CD14-positive monocyte (primary cell): Measurements from ENCODE around the gene LNP1. TPM values are rescaled to one million over a fixed set of nuclear protein-coding genes. Genes with fewer than 3 reads are reported as not detected.

Experiments used
- DNase-seq, 3 donors: peaks; one replicate each; pipeline ENCODE4 v3.0.0-alpha.2; 2011 to 2022
- H2AFZ ChIP-seq: 2 replicates; pipeline ENCODE4 v1.6.0; 2012; ENCODE audit warnings: mild to moderate bottlenecking, low read depth, low read length, inconsistent platforms; ENCODE audit not compliant: insufficient read depth, poor library complexity, severe bottlenecking
- H3K27ac ChIP-seq, 2 donors: 1 replicate in 1 of 2; 2 replicates in 1 of 2; pipeline ENCODE4 v1.5.1; 2012 to 2013; ENCODE audit warnings: low read length in 2 of 2, control low read depth in 1 of 2, inconsistent platforms in 1 of 2, low read depth in 1 of 2, mild to moderate bottlenecking in 1 of 2
- H3K27me3 ChIP-seq, 2 donors: one replicate each; pipeline versions ENCODE4 v1.6.0 to v1.6.1; 2011 to 2013; ENCODE audit warnings: low read length in 2 of 2; ENCODE audit not compliant: control insufficient read depth in 2 of 2, insufficient read depth in 2 of 2
- H3K36me3 ChIP-seq, 2 donors: replicated peaks in 1 of 2; 1 replicate in 1 of 2; 2 replicates in 1 of 2; pipeline versions ENCODE4 v1.5.1 to v1.6.1; 2012 to 2013; ENCODE audit warnings: low read length in 2 of 2, control low read depth in 1 of 2, inconsistent platforms in 1 of 2, mild to moderate bottlenecking in 1 of 2; ENCODE audit not compliant: insufficient read depth in 2 of 2, control insufficient read depth in 1 of 2
- H3K4me1 ChIP-seq, 2 donors: 1 replicate in 1 of 2; 2 replicates in 1 of 2; pipeline versions ENCODE4 v1.5.1 to v1.6.1; 2012 to 2013; ENCODE audit warnings: low read length in 2 of 2, control low read depth in 1 of 2, inconsistent platforms in 1 of 2, mild to moderate bottlenecking in 1 of 2, moderate library complexity in 1 of 2; ENCODE audit not compliant: insufficient read depth in 2 of 2, control insufficient read depth in 1 of 2
- H3K4me2 ChIP-seq: replicated peaks from 2 replicates; pipeline ENCODE3; 2012; ENCODE audit warnings: low read length, moderate library complexity, mild to moderate bottlenecking; ENCODE audit not compliant: poor library complexity, severe bottlenecking; ENCODE audit errors: extremely low read depth
- H3K4me3 ChIP-seq, 3 experiments: fragments of 200-600 bp in 1 of 3; sonication (generic) in 1 of 3; replicated peaks in 1 of 3; 1 replicate in 2 of 3; 2 replicates in 1 of 3; pipeline ENCODE4 v1.5.1; 2011 to 2013; ENCODE audit warnings: low read length in 3 of 3, mild to moderate bottlenecking in 3 of 3, control low read depth in 2 of 3, low read depth in 2 of 3, inconsistent platforms in 1 of 3, moderate library complexity in 1 of 3
- H3K79me2 ChIP-seq: 2 replicates; pipeline ENCODE4 v1.6.0; 2012; ENCODE audit warnings: mild to moderate bottlenecking, control low read depth, inconsistent platforms, low read length, moderate library complexity; ENCODE audit not compliant: insufficient read depth
- H3K9ac ChIP-seq: 2 replicates; pipeline ENCODE4 v1.6.0; 2017; ENCODE audit warnings: low read length, mild to moderate bottlenecking; ENCODE audit not compliant: insufficient read depth, poor library complexity, severe bottlenecking
- H3K9me3 ChIP-seq, 2 donors: replicated peaks in 1 of 2; 1 replicate in 1 of 2; 2 replicates in 1 of 2; pipeline versions ENCODE4 v1.5.1 to v1.6.1; 2012 to 2013; ENCODE audit warnings: low read length in 2 of 2, control low read depth in 1 of 2; ENCODE audit not compliant: control insufficient read depth in 1 of 2, insufficient read depth in 1 of 2
- H4K20me1 ChIP-seq: 2 replicates; pipeline ENCODE4 v1.6.0; 2012; ENCODE audit warnings: mild to moderate bottlenecking, low read length, control low read depth, moderate library complexity; ENCODE audit not compliant: insufficient read depth
- H3K27ac Mint-ChIP-seq, 7 donors: one replicate each; pipeline ENCODE4 v1.8.0; 2020; ENCODE audit warnings: mild to moderate bottlenecking in 7 of 7, mixed read lengths in 7 of 7, moderate library complexity in 6 of 7, inconsistent platforms in 2 of 7
- H3K27me3 Mint-ChIP-seq, 3 donors: one replicate each; pipeline ENCODE4 v1.8.0; 2021 to 2022; ENCODE audit warnings: low read depth in 3 of 3, mild to moderate bottlenecking in 3 of 3, mixed read lengths in 3 of 3, moderate library complexity in 3 of 3, inconsistent platforms in 1 of 3
- H3K36me3 Mint-ChIP-seq, 2 donors: one replicate each; pipeline ENCODE4 v1.8.0; 2020; ENCODE audit warnings: mixed read lengths in 2 of 2, inconsistent platforms in 1 of 2, mild to moderate bottlenecking in 1 of 2
- H3K4me1 Mint-ChIP-seq: one replicate; pipeline ENCODE4 v1.8.0; 2020; ENCODE audit warnings: mild to moderate bottlenecking, mixed read lengths
- H3K4me3 Mint-ChIP-seq, 2 donors: one replicate each; pipeline ENCODE4 v1.8.0; 2020; ENCODE audit warnings: mild to moderate bottlenecking in 2 of 2, mixed read lengths in 2 of 2, moderate library complexity in 1 of 2
- H3K9me3 Mint-ChIP-seq, 7 donors: one replicate each; pipeline ENCODE4 v1.8.0; 2020 to 2022; ENCODE audit warnings: mixed read lengths in 7 of 7, mild to moderate bottlenecking in 6 of 7, moderate library complexity in 6 of 7, inconsistent platforms in 2 of 7
- CTCF ChIP-seq: fragments of 200-600 bp; IDR thresholded peaks from one replicate; pipeline ENCODE4 v1.8.0; 2022; ENCODE audit warnings: antibody characterized with exemption, mild to moderate bottlenecking
- WGBS: methylation state at CpG from one replicate; pipeline ENCODE4 v1.1.5; 2013; ENCODE audit warnings: missing lambda C conversion rate; ENCODE audit not compliant: insufficient coverage; 5-methylcytosine and 5-hydroxymethylcytosine counted together
- intact Hi-C, 2 donors: fragments of 100-400 bp; cut with micrococcal nuclease; formaldehyde crosslinking; loops; one replicate each; pipeline versions ENCODE4 v1.15.0 to v1.15.1; 2023
- polyA plus RNA-seq, 3 donors: library from polyadenylated mRNA; depleted of rRNA in 1 of 3; unstranded in 2 of 3; stranded (reverse) in 1 of 3; fragments of 300-500 nt in 2 of 3; fragments of >200 nt in 1 of 3; fragmentation: Illumina TruSeq in 2 of 3; gene quantifications; 1 replicate in 2 of 3; 2 replicates in 1 of 3; pipeline ENCODE4 v1.2.3, GENCODE V29; 2012 to 2021

The LNP1 gene
- polyA plus RNA-seq, 3 donors = 0.07 to 0.26 (median 0.08) TPM

GRCh38 chr3:100482176-100482575 lies 80.8 kb downstream of the LNP1 start:
- no peaks in the 10 kb centered on the region for H3K9me3 ChIP-seq
- no peak overlapping the region for H3K27ac Mint-ChIP-seq
- DNase-seq = no peak
- H3K4me2 ChIP-seq = no peak overlapping the region
- H3K4me3 ChIP-seq = no peak overlapping the region
- H4K20me1 ChIP-seq = no peaks in the 10 kb centered on the region
- no peak overlapping the region for H3K4me3 Mint-ChIP-seq
- no peak overlapping the region for H3K27ac ChIP-seq
- peaks cover 0 to 9% (median 5%) of the 10 kb centered on the region in 3 donors for H3K27me3 Mint-ChIP-seq
- H3K79me2 ChIP-seq = no peaks in the 10 kb centered on the region
- peaks cover 0 to 3% of the 10 kb centered on the region in 2 donors for H3K27me3 ChIP-seq
- no peaks in the 10 kb centered on the region for H3K36me3 Mint-ChIP-seq
- TF ChIP-seq CTCF = no peak
- no peak overlapping the region for H3K9ac ChIP-seq
- no peaks in the 10 kb centered on the region for H3K4me1 Mint-ChIP-seq
- no peaks in the 10 kb centered on the region for H3K4me1 ChIP-seq
- H3K36me3 ChIP-seq = no peaks in the 10 kb centered on the region
- WGBS = no CpG with 5 or more reads among the region's 2 CpGs
- intact Hi-C loops = no loop called here
- H2AFZ ChIP-seq = no peak overlapping the region
- peaks cover 0 to 4% (median 2%) of the 10 kb centered on the region in 7 donors for H3K9me3 Mint-ChIP-seq

GRCh38 chr3:100483529-100483928 lies 82.2 kb downstream of the LNP1 start:
- Histone ChIP-seq H3K4me1 (no peaks in the 10 kb centered on the region), H2AFZ (no peak overlapping the region), H3K27ac (no peak overlapping the region), H3K36me3 (no peaks in the 10 kb centered on the region), H3K4me3 (no peak overlapping the region), H4K20me1 (no peaks in the 10 kb centered on the region), H3K27me3 (peaks cover 0 to 3% of the 10 kb centered on the region in 2 donors), H3K9ac (no peak overlapping the region), H3K4me2 (no peak overlapping the region), H3K79me2 (no peaks in the 10 kb centered on the region), H3K9me3 (no peaks in the 10 kb centered on the region)
- no peak for TF ChIP-seq CTCF
- 100% methylated on average over 1 of the region's 1 CpG for WGBS
- Mint-ChIP-seq H3K4me1 (no peaks in the 10 kb centered on the region), H3K36me3 (no peaks in the 10 kb centered on the region), H3K9me3 (no peaks in the 10 kb centered on the region), H3K4me3 (no peak overlapping the region), H3K27ac (no peak overlapping the region), H3K27me3 (peaks cover 0 to 9% (median 5%) of the 10 kb centered on the region in 3 donors)
- intact Hi-C loops = no loop called here
- no peak for DNase-seq
